HepG2 (cell line): ENCODE results near the gene SCAMP3. TPM values are rescaled to one million over a fixed set of nuclear protein-coding genes. Genes with fewer than 3 reads are reported as not detected.

Experiments used
- AGO1 ChIP-seq: fragments of 200-400 bp; formaldehyde crosslinking; IDR thresholded peaks from 2 replicates; pipeline ENCODE4 v1.6.1; 2017; ENCODE audit warnings: mild to moderate bottlenecking, low read depth, low read length, moderate library complexity; ENCODE audit not compliant: poor library complexity, severe bottlenecking
- CCDC6 ChIP-seq: sonication (generic); formaldehyde crosslinking; IDR thresholded peaks from 2 replicates; pipeline ENCODE4 v1.8.1; 2022; ENCODE audit warnings: mild to moderate bottlenecking, missing genetic modification reagents, moderate library complexity
- FLYWCH1 ChIP-seq: sonication (generic); formaldehyde crosslinking; IDR thresholded peaks from 2 replicates; pipeline ENCODE4 v1.8.1; 2023; ENCODE audit warnings: mild to moderate bottlenecking, missing genetic modification reagents
- FOXK2 ChIP-seq: fragments of 450-650 bp; IDR thresholded peaks from 2 replicates; pipeline ENCODE4 v1.6.1; 2016
- HNRNPLL ChIP-seq: fragments of 200-400 bp; formaldehyde crosslinking; IDR thresholded peaks from 2 replicates; pipeline ENCODE4 v1.6.1; 2017; ENCODE audit warnings: mild to moderate bottlenecking, low read depth, low read length; ENCODE audit not compliant: poor library complexity, severe bottlenecking
- KAT7 ChIP-seq: IDR thresholded peaks from 2 replicates; pipeline ENCODE4 v1.6.1; 2018; ENCODE audit warnings: borderline replicate concordance, missing compliant biosample characterization
- MBD4 ChIP-seq: IDR thresholded peaks from 2 replicates; pipeline ENCODE4 v1.6.1; 2012; ENCODE audit warnings: low read length, inconsistent platforms, borderline replicate concordance
- MTA1 ChIP-seq: sonication (generic); formaldehyde crosslinking; IDR thresholded peaks from 2 replicates; pipeline ENCODE4 v1.4.0; 2020; ENCODE audit warnings: missing genetic modification reagents, mild to moderate bottlenecking, borderline replicate concordance
- MYC ChIP-seq: sonication (generic); formaldehyde crosslinking; IDR thresholded peaks from 2 replicates; pipeline ENCODE4 v1.9.0; 2021; ENCODE audit warnings: missing genetic modification reagents, borderline replicate concordance
- NFE2L2 ChIP-seq: fragments of 150-350 bp; IDR thresholded peaks from 2 replicates; pipeline ENCODE4 v1.6.1; 2014; ENCODE audit warnings: low read length
- POLR2AphosphoS5 ChIP-seq: IDR thresholded peaks from 2 replicates; pipeline ENCODE4 v1.6.1; 2012; ENCODE audit warnings: low read depth, low read length
- SAFB2 ChIP-seq: sonication (generic); formaldehyde crosslinking; IDR thresholded peaks from 2 replicates; pipeline ENCODE4 v1.5.1; 2020; ENCODE audit warnings: missing genetic modification reagents, low read depth, mild to moderate bottlenecking, borderline replicate concordance
- SSRP1 ChIP-seq: IDR thresholded peaks from 2 replicates; pipeline ENCODE4 v1.6.1; 2016; ENCODE audit warnings: control low read depth
- TBX2 ChIP-seq: sonication (generic); formaldehyde crosslinking; IDR thresholded peaks from 2 replicates; pipeline ENCODE4 v1.5.0; 2020; ENCODE audit warnings: missing genetic modification reagents, mild to moderate bottlenecking, borderline replicate concordance
- TCF7 ChIP-seq: sonication (generic); IDR thresholded peaks from 2 replicates; pipeline ENCODE4 v1.6.1; 2016; ENCODE audit warnings: antibody characterized with exemption, low read depth
- TEAD3 ChIP-seq: optimal IDR thresholded peaks from 2 replicates; pipeline ENCODE3; 2016; ENCODE audit warnings: borderline replicate concordance
- YY1 ChIP-seq: IDR thresholded peaks from 2 replicates; pipeline ENCODE4 v1.6.1; 2011; ENCODE audit warnings: low read length, low read depth, moderate library complexity, mild to moderate bottlenecking; ENCODE audit not compliant: insufficient read depth, insufficient replicate concordance
- ZNF256 ChIP-seq: sonication (generic); formaldehyde crosslinking; conservative IDR thresholded peaks from 2 replicates; pipeline ENCODE4 v1.4.0; 2020; ENCODE audit warnings: missing genetic modification reagents
- ZNF776 ChIP-seq: sonication (generic); formaldehyde crosslinking; IDR thresholded peaks from 2 replicates; pipeline ENCODE4 v1.4.0; 2020; ENCODE audit warnings: mild to moderate bottlenecking, missing genetic modification reagents
- polyA plus RNA-seq, 8 experiments: library from polyadenylated mRNA; depleted of rRNA in 3 of 8; stranded (reverse) in 7 of 8; unstranded in 1 of 8; fragments of >200 nt; fragmentation: Illumina TruSeq in 4 of 8; extraction: Trizol in 4 of 8; gene quantifications; 2 replicates each; pipeline versions ENCODE4 v1.2.1 to v1.2.3, GENCODE V29; 2011 to 2016; ENCODE audit warnings: low read depth in 4 of 8, missing spikeins in 1 of 8, mixed read lengths in 1 of 8; ENCODE audit not compliant: insufficient read depth in 1 of 8
- total RNA-seq, 5 experiments: library from RNA; depleted of rRNA; stranded (reverse); fragments of >200 nt; fragmentation: Illumina TruSeq; extraction: Trizol; gene quantifications; 2 replicates each; pipeline ENCODE4 v1.2.3, GENCODE V29; 2016; ENCODE audit warnings: low read depth in 1 of 5
- TF ChIP-seq, protein P1 (sequence below): sonication (generic); formaldehyde crosslinking; IDR thresholded peaks from 2 replicates; pipeline ENCODE4 v1.8.0; 2022; ENCODE audit warnings: missing genetic modification reagents, low read depth, mild to moderate bottlenecking, borderline replicate concordance
- TF ChIP-seq, protein P2 (sequence below): sonication (generic); formaldehyde crosslinking; conservative IDR thresholded peaks from 2 replicates; pipeline ENCODE4 v1.4.0; 2020; ENCODE audit warnings: mild to moderate bottlenecking, missing genetic modification reagents, moderate library complexity
- TF ChIP-seq, protein P3 (sequence below): IDR thresholded peaks from 2 replicates; pipeline ENCODE4 v1.6.1; 2018; ENCODE audit warnings: missing genetic modification reagents, mild to moderate bottlenecking, missing compliant biosample characterization
- TF ChIP-seq, protein P4 (sequence below): sonication (generic); formaldehyde crosslinking; IDR thresholded peaks from 2 replicates; pipeline ENCODE4 v1.5.0; 2020; ENCODE audit warnings: missing genetic modification reagents
- TF ChIP-seq, protein P5 (sequence below): sonication (generic); formaldehyde crosslinking; IDR thresholded peaks from 2 replicates; pipeline ENCODE4 v1.4.0; 2020; ENCODE audit warnings: mild to moderate bottlenecking, missing genetic modification reagents

SCAMP3 gene
- total and polyA plus RNA-seq, 2 of the 13 experiments (the other 11 are each of a cell fraction or from before 2014, with no cell fraction given): 46.8 to 83.3 TPM

DNA sequence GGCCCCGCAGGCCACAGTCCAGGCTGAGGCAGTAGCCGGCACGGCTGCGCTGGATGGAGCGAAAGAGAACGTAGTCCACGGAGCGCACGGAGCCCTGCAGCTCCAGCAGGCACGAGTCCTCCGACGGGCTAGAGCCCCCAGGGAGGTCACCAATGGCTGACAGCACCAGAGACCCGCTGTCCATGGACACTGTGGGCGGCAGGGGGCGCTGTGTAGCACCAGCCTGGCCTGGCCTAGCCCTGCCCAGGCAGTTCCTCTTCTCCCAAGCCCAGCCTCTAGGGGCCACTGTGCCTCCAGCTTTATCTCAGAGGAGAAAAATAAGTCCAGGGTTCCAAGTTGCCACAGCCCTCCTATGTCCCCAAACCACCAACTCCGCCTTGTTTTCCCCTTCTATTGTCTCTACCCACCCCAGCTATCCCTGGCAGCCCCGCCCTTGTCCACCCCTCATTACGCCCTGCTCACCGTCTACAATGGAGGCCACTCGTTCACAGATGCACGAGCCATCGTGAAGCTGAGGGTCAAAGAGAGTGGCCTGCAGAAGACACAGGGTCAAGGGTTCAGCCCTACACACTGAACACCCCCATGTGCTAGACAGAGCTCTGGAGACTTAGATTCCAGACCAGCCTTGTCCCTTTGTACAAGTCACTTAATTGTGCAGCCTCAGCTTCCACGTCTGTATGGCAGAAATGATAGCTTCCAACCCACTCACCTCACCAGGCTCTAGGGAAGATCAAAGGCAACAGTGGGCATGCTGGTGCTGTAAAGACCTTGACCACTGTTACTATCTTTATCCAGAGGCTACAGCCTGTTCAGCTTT, 11.3 kb downstream of the SCAMP3 start (continued):
- peak; percentile 41; the same call in 1 of the 2 replicates for TF ChIP-seq TBX2 (CRISPR knock-in tag)
- TF ChIP-seq ZNF776: no peak
- TF ChIP-seq, protein P1, sequence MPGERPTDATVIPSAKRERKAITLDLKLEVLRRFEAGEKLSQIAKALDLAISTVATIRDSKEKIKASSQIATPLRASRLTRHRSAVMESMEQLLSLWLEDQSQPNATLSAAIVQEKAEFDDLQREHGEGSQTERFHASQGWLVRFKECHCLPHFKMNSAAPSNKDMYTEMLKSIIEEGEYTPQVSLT (CRISPR knock-in tag): no peak
- TF ChIP-seq, protein P2, sequence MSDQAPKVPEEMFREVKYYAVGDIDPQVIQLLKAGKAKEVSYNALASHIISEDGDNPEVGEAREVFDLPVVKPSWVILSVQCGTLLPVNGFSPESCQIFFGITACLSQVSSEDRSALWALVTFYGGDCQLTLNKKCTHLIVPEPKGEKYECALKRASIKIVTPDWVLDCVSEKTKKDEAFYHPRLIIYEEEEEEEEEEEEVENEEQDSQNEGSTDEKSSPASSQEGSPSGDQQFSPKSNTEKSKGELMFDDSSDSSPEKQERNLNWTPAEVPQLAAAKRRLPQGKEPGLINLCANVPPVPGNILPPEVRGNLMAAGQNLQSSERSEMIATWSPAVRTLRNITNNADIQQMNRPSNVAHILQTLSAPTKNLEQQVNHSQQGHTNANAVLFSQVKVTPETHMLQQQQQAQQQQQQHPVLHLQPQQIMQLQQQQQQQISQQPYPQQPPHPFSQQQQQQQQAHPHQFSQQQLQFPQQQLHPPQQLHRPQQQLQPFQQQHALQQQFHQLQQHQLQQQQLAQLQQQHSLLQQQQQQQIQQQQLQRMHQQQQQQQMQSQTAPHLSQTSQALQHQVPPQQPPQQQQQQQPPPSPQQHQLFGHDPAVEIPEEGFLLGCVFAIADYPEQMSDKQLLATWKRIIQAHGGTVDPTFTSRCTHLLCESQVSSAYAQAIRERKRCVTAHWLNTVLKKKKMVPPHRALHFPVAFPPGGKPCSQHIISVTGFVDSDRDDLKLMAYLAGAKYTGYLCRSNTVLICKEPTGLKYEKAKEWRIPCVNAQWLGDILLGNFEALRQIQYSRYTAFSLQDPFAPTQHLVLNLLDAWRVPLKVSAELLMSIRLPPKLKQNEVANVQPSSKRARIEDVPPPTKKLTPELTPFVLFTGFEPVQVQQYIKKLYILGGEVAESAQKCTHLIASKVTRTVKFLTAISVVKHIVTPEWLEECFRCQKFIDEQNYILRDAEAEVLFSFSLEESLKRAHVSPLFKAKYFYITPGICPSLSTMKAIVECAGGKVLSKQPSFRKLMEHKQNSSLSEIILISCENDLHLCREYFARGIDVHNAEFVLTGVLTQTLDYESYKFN (CRISPR knock-in tag): peak; percentile 47
- TF ChIP-seq MBD4: no peak
- no peak; the same call in 1 of the 2 replicates for TF ChIP-seq NFE2L2
- TF ChIP-seq SAFB2 (CRISPR knock-in tag): no peak; the same call in 1 of the 2 replicates
- no peak for TF ChIP-seq POLR2AphosphoS5
- TF ChIP-seq, protein P3, sequence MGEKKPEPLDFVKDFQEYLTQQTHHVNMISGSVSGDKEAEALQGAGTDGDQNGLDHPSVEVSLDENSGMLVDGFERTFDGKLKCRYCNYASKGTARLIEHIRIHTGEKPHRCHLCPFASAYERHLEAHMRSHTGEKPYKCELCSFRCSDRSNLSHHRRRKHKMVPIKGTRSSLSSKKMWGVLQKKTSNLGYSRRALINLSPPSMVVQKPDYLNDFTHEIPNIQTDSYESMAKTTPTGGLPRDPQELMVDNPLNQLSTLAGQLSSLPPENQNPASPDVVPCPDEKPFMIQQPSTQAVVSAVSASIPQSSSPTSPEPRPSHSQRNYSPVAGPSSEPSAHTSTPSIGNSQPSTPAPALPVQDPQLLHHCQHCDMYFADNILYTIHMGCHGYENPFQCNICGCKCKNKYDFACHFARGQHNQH (CRISPR knock-in tag): peak; percentile 23; the same call in 1 of the 2 replicates
- TF ChIP-seq YY1: peak; percentile 86
- peak; percentile 22 for TF ChIP-seq TEAD3 (CRISPR knock-in tag)
- peak; percentile 77; the same call in 1 of the 2 replicates for TF ChIP-seq KAT7 (CRISPR knock-in tag)
- TF ChIP-seq SSRP1 (CRISPR knock-in tag): no peak
- TF ChIP-seq, protein P4, sequence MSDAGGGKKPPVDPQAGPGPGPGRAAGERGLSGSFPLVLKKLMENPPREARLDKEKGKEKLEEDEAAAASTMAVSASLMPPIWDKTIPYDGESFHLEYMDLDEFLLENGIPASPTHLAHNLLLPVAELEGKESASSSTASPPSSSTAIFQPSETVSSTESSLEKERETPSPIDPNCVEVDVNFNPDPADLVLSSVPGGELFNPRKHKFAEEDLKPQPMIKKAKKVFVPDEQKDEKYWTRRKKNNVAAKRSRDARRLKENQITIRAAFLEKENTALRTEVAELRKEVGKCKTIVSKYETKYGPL (CRISPR knock-in tag): no peak
- TF ChIP-seq, protein P5, sequence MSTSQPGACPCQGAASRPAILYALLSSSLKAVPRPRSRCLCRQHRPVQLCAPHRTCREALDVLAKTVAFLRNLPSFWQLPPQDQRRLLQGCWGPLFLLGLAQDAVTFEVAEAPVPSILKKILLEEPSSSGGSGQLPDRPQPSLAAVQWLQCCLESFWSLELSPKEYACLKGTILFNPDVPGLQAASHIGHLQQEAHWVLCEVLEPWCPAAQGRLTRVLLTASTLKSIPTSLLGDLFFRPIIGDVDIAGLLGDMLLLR (CRISPR knock-in tag): 0 out of 2 replicates have a peak, but pooled peaks have one; percentile 58
- TF ChIP-seq MTA1: no peak
- TF ChIP-seq AGO1: no peak
- peak; percentile 70 for TF ChIP-seq TCF7
- TF ChIP-seq HNRNPLL: peak; percentile 22
- 0 out of 2 replicates have a peak, but pooled peaks have one; percentile 42 for TF ChIP-seq FLYWCH1 (CRISPR knock-in tag)
- TF ChIP-seq MYC: peak; percentile 50
- no peak; the same call in 1 of the 2 replicates for TF ChIP-seq FOXK2
- TF ChIP-seq CCDC6 (CRISPR knock-in tag): peak; percentile 49; the same call in 1 of the 2 replicates
- TF ChIP-seq ZNF256 (CRISPR knock-in tag): no peak
